PFSK-1 (cell line): Measurements from ENCODE around the gene HIKESHI.

ENCODE experiments used
- FOXP2 ChIP-seq: optimal IDR thresholded peaks from 2 replicates; pipeline ENCODE3; 2011; ENCODE audit warnings: borderline replicate concordance, control low read depth, inconsistent platforms; ENCODE audit not compliant: insufficient read depth; ENCODE audit errors: extremely low read length, extremely low read depth
- POLR2AphosphoS5 ChIP-seq: IDR thresholded peaks from 2 replicates; pipeline ENCODE4 v1.6.1; 2012; ENCODE audit warnings: low read depth, mild to moderate bottlenecking, control low read depth, low read length, moderate library complexity
- SIN3A ChIP-seq: IDR thresholded peaks from 2 replicates; pipeline ENCODE4 v1.6.1; 2012; ENCODE audit warnings: mild to moderate bottlenecking, low read length, moderate library complexity, borderline replicate concordance; ENCODE audit not compliant: insufficient read depth
- TAF1 ChIP-seq: IDR thresholded peaks from 2 replicates; pipeline ENCODE4 v1.6.1; 2012; ENCODE audit warnings: low read length, control low read depth, borderline replicate concordance; ENCODE audit not compliant: insufficient read depth

DNA sequence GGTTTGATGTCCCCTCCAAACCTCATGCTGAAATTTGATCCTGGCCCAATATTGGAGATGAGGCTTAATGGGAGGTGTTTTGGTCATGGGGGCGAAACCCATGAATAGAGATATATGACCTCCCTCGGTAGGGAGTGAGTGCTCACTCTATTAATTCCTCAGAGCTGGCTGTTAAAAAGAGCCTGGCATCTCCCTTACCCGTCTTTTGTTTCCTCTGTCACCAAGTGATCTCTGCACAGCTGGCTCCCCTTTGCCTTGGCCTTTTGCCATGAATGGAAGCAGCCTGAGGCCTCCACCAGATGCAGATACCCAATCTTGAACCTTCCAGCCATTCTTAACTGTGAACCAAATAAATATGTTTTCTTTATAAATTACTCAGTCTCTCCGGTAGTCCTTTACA, 68.1 kb downstream of the HIKESHI start:
- TF ChIP-seq POLR2AphosphoS5 (no peak), TAF1 (no peak), SIN3A (no peak), FOXP2 (no peak)
